Activated T-helper 1 cell treated with Interleukin-2 at 50 U/mL for 16 hours (primary cell): ENCODE data around the gene PEDS1.
"Not testable (repeated sequence)": the region's sequence is repeated elsewhere in the genome, so short reads cannot be mapped to it uniquely, and the experiment has no call there.

Experiments
- DNase-seq: peaks from one replicate; pipeline ENCODE4 v3.0.0-alpha.2; 2020; ENCODE audit warnings: low read depth

The PEDS1 gene

GRCh38 chr20:50112512-50113419 is 40.8 kb downstream of the PEDS1 start, which contains the start of gene UBE2V1:
UBE2V1 (minus strand) TSS chr20:50113150; CDS start chr20:50113128, 22 bp downstream.
- peak; percentile 82 for DNase-seq

DNA sequence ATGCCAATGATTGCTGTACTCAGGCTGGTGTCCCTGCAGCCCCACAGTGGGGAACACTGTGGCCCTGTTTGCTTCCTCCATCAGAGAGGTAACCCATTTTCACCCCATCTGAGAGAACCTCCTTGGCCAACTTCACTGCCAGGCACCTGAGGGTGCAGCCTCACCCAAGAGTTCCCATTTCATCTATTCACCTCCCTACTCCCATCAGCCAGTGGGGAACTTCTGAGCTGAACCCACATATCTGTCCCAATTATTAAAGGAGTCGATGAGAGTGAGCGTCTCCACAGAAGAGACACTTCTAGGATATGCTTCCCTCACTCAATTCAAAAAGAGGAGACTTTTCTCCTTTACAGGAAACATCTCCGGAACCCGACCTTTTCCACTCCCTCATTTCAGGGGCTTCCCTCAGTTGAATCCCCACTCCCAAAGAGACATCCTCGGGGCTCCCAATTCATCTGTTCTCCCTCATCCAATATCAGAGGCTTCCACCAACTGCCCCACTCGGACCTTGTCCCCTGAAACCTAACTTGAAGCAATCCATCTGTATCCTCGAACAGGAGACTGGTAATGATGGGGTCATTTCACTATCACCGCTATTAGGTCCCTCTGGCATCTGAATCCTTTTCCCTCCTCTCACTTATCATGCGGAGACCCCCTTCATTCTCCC is 41.6 kb downstream of the PEDS1 start:
- DNase-seq = no peak

GRCh38 chr20:50111120-50111828 is 42.2 kb downstream of the PEDS1 start:
- no peak for DNase-seq

GRCh38 chr20:50110141-50111047 is 43.1 kb downstream of the PEDS1 start:
- no peak for DNase-seq

- DNase-seq = no peak
Measured at GRCh38 chr20:50108556-50109235, 44.8 kb downstream of the PEDS1 start.

DNA sequence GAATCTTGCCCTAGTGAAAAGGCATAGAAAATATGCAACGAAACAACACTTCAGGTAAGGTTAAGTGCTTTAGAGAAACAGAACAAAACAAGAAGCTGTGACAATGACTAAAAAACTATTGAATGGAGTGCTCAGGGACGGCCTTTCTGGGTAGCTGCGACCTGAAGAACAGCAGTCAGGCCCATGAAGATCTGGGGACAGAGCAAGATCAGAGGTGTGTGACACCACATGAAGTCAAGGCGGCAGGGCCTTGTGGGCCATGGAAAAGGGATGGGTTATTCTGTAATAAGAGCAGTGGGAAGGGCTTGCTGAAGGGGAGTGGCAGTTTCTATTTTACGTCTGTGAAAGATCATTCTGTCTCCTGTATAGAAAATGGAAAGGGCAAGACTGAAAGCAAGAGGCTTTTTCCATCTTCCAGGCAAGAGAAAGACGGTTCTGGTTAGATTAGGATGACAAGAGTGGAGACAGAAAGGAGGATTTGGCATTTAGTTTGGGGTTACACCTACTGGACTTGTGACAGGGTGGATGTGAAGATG is 45.7 kb downstream of the PEDS1 start:
- no peak for DNase-seq

GRCh38 chr20:50107086-50107660 is 46.4 kb downstream of the PEDS1 start:
- no peak for DNase-seq

DNA sequence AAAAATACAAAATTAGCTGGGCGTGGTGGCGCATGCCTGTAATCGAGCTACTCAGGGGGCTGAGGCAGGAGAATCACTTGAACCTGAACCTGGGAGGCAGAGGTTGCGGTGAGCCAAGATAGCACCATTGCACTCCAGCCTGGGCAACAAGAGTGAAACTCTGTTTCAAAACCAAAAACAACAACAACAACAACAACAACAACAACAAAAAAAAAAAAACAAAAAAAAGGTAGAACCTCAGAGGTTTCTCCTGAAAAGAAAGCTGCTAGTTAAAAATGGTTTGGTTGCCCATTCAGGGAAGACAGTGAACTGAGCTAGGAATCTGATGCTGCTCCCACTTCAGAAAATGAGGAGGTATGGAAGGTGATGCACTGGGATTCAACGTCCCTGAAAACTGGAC is 46.9 kb downstream of the PEDS1 start:
- DNase-seq = not testable (repeated sequence)
